HG03196 (cell line): Measurements from ENCODE around the gene BCL11A.

Source experiments
- ATAC-seq: cut with Tn5 transposase; IDR thresholded peaks from one replicate; pipeline ENCODE4 v1.9.1; 2021; ENCODE audit not compliant: unreplicated experiment

The BCL11A gene

DNA sequence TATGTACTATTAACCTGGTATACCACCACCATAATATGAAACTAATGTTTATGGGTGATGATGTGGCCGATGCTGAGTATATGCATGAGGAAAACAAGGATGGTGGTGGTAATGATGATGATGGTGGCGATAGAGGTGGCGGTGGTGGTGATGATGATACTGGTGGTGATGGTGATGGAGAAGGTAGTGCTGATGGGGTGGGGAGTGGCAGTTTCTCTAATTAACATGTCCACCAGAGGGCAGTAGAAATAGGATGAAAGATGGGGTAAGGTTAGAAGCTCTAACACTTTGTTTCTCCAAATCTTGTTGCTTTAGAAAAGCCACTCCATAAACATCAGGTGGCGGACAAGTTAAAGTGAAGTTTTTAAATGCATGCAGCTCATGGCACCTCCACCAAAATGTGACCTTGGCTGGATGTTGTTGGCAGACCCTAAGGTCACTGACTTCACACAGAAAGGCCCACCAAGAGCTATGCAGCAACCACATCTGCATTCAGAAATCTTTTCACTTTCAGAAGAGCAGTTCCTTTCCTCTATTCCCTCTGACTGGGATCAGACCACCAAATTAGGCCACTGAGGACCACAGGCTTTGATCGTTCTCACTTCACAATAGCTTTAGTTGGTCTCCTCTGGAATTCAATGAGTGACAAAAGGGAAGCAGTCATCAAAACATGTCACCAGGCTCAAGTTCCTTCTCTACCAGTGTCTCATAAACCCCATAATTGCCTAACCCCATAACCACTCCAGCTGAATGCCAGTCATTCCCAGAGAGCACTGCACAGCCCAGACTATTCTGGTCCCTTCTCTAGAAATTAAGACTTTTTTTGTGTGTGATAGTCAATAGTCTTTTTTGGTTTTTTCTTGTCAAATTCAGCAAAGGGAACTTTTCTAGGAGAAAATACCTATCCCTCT is 7.5 kb upstream of the BCL11A start:
- ATAC-seq, result peak; percentile 44

DNA sequence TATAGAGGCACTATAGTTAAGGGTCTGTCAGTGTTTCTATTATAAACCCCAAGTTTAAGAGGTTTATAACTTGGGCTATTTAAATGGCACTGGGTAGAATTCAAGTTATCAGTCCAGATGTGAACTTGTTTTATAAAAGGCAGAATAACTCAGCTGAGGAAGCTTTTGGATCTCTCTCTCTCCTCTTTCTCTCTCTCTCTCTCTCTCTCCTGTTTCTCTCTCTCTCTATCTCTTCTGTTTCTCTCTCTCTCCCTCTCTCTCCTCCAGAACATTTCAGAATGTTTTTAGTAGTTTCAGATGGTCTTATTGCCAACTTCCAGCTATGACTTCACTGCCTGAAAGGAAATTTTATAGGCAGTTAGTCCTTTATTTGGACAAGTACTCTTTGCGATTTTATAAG is 6.4 kb upstream of the BCL11A start:
- no peak for ATAC-seq

DNA sequence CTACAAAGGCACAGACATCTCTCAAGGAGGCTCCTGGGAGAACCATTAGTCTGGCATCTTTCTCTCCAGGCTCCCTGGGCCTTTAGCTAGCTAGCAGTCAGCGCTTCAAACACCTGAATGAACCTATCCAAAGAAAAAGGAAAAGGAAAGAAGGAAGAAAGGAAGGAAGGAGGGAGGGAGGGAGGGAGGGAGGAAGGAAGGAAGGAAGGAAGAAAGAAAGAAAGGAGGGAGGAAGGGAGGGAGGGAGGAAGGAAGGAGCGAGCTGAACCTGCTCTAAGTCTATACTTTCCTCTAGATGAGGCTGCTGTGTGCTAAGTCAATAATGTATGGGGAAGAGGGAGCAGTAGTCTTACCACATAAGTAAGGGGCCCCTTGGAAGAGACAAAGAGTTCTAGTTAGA is 5.1 kb upstream of the BCL11A start:
- no peak for ATAC-seq

DNA sequence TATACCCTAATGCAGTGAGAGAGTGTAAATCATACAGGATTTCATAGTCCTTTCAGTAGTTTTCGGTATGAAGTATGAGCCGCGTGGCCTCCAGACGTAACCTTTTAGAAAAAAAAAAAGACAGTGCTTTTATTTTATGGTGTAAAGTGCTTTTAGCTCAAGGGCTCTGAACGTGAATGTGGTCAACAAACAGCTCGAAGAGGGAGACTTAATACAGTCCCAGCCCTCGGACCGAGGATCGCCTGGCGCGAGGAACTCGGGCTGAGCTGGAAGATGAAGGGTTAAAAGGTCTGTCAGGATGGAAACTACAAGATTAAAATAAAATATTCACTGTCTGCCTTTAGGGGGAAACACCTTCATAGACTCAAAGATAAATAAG is 4.0 kb upstream of the BCL11A start:
- ATAC-seq, result no peak

DNA sequence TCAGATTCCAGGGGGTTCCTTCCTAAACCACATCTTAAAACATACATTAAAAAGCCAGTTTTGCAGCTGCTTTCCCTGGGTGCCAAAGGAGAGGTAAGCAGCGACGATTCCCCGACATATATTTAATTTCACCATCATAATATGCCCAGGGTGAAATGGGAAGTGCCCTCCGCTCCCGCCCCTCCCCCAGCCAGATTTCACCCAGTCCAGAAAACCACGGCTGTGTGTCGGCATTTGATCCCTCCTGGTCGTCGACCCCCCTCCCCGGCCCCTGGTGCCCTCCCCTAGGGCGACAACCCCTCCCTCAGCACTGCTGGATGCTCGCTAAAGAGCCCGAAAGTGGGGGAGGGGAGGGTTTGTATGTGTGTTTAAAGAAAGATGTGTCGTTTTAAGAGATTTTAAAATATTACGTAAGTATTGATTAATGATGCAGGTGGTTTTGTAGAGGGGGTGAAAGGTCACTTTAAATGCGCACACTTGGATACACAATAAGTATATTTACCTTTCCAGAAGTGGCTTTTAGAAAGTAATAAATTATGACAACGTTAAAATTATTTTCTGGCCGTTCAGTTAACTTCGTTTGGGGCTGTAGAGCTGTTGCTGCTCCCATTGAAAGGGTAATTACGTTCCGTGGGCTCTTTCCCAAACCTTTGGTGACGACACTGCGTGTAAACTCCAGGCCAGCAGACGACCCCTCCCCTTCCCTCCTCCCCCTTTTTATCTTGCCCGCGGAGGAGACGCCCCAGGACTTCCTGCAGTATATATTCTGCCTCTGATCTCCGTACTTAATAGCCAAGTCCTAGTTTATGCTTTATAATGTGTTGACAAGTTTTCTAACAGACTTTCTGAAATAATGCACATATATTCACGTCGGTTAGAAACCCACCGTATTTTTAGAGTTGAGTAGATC is 3.4 kb upstream of the BCL11A start:
- no peak for ATAC-seq

DNA sequence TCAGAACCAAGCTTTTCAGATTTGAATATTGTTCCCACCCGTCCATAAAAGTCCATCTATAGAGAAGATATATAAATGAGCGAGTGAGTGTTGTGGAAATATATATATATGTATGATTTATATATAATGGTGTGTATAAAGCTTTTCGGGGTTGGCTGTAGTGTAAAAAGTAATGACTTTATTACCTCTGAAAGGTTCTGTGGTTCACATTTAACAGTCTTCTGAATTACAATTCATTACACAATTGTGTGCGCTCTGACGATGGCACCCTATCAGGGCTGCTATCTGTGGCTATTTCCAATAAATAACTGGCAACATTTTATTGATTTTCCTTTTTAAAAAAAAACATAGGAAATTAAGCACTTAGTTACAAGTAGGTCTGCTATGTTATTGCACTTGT is 2.7 kb upstream of the BCL11A start:
- ATAC-seq, result no peak

DNA sequence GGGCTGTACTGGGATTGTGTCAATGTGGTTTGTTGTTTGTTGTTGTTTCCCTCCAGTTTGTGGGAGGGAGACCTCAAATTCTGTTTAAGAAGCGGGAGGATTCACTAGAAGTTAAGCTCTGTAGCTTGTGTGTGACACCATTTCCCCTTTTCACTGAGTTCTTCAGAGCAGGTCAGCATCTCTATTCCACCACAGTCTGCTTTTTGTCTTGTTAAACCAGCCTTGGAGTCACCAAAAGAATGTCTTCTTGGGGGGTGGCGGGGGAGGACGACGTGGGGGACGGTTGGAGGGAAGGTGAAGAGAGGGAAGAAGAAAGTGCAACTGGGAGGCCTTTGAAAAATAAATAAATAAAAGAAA is 2.3 kb upstream of the BCL11A start:
- ATAC-seq, result no peak

DNA sequence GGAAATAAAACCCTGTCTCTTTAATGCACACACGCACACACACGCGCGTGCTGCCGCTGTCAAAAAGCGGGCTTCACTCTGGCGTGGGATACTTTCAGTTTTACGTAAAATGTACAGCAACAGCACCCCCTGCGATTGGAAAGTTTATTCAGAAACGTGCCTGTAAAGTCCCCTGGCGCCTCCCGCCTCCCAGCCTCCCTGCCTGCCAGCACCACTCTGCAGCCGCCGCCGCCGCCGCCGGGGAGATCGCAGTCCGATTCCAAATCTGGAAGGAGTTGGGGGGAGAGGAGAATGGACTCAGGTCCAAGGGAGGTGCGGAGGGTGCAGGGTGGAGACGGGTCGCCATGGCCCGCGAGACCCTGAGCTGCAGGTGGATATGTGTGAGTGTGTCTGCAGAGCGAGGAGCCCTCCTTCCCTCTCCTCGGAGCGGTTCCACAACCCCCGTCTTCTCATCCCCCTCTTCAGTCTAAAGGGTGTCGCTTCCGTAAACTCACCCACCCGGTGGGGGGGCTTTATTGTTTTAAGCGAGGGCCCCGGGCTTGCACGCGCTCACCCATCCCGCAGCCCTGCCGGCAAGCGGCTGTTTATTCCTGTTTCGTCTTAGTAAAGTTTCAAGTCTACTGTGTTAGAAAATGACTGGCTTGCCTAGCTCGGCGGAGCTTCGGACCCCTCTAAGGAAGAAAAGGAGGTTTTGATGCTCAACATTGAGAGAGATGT is 1.8 kb upstream of the BCL11A start:
- peak; percentile 30 for ATAC-seq

DNA sequence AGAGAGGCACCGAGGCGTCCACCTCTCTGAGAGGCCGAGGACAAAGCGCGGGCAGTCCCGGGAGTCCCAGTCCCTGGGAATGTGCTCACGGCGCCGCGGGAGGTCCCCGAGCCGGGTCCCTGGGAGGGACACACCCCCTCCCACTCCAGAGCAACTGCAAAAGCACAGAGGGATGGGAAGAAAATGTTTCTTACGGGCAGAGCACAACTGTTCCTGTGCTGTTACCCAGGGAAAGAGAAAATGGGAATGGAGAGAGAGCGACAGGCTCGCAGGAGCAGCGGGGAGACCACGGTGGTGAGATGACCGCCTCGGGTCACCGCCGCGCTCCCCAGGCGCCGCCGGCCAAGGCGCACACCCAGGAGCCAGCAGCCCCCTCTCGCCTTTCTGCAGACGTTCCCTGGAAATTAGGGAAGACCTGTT is 1.2 kb upstream of the BCL11A start:
- ATAC-seq, result no peak

DNA sequence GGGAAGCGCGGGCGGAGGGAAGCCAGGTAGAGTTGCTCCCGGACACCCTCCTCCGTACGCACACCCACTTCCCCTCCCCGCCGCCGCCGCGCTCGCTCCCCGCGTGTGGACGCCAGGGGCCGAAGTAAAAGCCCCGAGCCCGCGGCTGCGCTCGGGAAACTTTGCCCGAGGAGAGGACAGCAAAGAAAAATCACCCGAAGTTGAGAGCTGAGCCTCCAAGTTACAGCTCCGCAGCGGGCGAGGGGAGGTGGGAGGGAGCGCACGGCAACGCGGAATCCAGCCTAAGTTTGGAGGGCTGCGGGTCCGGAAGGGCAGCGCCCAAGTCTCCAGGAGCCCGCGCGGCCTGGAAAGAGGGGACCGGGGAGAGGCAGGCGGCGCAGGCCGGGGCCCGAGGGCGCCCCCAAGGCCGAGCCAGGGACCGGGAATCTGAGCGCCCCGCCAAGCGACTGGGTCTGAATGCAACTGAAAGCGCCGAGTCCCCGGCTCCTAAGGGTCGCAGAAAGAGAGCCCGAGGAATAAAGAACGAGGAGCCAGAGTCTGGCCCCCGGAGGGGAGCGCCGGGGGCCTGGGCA is 706 bp upstream of the BCL11A start:
- ATAC-seq, result peak; percentile 18

DNA sequence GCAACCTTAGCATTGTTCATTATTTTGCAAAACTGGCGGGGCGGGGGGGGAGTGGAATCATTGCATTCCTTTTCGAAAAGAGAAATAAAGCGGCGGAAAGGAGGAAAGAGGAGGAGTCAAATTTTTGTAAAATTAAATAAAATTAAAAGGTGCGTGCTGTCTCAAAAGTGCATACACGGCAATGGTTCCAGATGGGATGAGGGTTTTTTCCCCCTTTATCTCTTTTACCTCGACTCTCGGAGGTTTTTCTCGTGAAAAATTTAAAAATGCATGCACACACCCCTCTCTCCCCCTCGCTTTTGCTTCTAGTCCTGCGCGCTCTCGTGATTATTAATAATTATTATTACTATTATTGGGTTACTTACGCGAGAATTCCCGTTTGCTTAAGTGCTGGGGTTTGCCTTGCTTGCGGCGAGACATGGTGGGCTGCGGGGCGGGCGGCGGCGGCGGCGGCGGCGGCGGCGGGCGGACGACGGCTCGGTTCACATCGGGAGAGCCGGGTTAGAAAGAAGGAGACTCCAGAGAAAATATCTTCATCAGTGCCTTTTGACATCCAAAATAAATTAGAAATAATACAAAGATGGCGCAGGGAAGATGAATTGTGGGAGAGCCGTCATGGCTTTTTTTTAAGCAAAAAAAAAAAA is 481 bp downstream of the BCL11A start:
- no peak for ATAC-seq

DNA sequence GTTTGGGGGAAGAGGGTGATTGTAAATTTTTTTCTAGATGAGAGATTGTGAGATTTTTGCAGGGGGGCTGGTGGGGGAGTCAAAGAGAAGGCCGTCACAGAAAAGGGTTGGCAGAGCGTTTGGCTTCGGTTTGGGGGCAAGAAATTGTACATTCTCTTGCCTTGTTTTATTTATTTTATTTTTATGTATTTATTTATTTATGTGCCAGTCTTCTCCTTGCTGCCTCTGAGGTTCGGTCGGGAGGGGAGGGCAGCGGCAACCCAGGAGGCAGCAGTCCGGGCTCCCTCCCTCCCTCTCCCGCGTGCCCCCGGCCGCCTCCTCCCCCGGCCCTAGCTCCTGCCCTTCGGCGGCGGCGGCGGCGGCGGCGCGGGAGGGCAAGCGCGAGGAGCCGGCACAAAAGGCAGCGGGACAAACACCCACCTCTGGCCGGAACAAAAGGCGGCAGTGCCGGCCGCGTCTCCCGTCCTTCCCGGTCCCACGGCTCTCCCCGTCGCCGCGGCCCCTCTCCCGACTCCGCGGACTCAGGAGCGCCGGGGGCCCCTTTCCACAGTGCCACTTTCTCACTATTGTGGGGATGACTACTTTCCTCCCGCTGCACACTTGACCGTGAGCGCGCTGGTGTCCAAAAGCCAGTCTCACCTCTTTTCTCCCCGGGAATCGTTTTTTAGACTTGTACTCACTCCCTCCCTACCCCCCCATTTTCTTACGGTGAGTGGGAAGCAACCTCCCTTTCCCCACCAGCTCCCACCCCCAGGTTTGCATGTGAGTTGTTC is 1.2 kb downstream of the BCL11A start:
- ATAC-seq, result no peak

DNA sequence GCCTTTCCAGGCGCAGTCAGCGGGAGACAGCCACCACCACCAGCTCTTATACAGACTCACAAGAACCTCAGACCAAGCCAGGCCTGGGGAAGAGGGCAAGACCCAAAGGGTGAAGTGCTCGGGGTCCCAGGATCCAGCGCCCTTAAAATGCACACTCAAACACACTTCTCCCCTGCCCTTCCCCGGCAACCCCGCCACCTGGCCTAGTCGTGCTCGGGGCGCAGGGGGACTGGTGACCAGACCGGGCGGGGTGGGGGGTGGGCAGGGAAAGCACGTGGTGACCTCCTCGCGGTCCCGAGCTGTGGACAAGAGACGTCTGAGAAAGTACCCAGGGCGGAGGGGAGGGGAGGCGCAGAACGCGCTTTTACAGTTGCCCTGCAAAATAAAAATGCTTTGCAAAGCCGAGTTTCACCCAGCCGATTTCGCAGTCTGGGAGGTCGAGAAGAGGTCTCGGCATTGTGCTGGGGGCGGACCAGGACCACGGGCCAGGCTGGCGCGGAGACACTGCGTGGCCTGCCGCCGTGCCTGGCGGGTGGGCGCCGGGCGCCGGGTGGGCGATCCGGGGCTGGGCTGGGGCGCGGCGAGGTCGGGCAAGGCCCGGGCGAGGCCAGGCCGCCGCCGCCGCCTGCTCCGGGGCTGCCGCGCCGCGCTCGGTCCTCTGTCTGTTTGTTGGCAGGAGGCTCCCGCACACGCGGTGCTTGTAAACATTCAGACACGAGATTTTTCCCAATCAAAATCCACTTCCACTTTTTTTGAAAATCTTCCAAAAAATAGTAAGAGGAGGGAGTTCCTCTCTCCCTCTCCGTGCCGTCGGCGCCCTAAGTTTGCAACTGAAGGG is 2.0 kb downstream of the BCL11A start:
- ATAC-seq, result no peak

DNA sequence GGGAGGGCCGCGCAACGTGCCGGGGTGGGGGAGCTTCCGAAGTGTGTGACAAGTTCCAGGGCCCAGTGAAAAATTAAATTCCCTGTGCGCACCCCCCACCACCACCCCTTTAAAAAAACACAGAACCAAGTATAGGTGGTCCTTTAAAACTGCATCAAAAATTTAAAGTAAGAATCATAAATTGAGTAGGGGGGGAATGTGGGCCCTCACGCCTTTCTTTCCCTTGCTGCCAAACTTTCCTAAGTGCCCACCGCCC is 2.5 kb downstream of the BCL11A start:
- ATAC-seq, result no peak

DNA sequence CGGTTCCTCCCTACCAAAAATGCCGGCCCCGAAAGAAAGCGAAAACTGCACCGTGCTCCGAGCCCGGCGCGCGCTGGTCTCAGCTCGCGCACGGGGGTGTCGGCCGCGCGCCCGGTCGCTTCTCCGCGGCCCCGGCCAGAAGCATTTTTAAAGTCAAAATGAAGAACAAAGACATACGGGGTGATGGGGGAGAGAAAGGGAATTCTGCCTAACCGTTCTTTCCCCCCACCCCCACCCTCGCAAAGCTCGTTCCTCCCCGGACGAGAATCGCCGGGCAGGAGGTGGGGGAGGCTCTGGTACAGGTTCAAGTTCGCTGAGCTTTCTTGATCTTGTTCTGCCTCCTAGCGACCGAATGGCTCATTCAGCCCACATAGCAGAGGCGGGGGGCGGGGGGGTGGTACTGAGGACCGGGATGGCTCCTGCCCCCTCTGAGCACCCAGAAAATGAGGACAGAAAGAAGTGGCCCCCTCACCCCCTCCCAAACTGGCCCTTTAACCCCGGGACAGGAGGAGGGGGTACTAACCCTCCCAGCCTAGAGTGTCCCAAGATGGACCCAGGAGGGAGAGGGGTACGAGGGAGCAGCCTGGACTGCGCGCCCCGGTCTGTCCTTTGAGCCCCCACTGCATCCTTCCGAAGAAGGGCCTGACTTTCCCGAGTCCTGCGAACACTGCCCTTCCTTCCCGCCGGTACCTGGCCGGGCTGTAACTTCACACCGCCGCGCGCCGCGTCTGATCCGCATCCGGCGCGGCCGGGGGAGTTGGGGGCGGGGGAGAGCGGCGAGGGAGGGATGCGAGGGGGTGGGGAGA is 3.1 kb downstream of the BCL11A start:
- peak; percentile 51 for ATAC-seq

DNA sequence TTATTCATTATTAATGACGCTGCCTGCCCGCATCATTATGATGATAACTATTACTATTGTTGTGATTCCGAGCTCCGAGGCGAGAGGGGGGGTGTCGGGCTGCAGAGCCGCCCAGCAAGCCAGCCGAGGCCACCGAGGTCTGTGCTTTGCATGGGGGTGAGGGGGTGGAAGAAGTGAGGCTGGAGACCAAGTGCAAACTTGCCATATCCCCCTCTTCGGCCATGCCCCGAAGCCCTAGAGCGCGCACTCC is 3.6 kb downstream of the BCL11A start:
- ATAC-seq, result peak; percentile 0

DNA sequence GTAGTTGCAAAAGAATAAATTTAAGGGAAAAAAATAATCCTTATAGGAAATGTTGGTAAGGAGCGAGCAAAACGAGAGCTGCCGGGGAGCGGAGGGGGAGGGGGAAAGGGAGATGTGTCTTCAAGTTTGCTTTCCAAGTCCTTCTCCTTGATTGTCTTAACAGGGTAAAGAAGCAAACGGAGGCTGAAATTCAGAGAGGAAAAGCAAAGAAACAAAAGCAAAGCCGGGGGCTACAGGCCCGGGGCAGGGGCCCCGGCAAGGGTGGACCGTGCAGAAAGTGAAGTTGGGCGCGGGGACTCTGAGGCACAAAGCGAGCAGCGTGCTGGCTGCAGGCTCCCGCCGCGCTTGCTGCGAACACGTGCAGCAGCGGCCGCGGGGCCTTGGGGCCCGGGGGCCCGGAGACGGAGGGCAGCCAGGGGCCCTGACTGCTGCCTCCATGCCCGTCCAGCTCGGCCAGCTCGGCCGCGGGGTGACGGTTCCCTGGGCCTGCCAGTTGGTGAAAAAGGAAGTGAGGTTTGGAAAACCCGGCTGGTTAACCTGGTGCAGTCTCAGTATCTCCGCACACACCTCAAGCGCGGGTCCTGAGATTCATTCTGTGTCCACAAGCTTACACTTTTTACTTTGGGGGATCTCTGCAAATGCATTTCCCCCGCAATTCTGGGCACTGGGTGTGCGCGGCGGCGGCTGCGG is 4.1 kb downstream of the BCL11A start:
- no peak for ATAC-seq

DNA sequence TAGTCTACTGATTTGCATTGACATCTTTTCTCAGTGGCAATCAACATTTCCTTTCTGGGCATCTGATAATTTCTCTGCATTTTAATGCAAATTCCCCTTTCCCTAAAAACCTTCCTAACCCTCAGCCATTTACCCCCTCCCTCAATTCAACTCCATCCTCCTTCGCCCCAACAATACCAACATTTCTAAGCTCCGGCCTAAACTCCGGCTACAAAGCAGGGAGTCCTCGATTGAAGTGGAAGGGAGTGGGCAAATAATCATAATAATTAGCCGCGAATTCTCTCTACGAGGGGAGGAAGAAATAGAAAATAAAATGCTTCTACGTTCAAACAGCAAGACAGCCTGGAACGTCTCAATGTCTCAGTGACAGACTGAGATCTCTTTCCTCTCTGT is 4.6 kb downstream of the BCL11A start:
- no peak for ATAC-seq
